HG02938 (cell line): ENCODE results near the gene GFOD2.

Source experiments
- ATAC-seq: cut with Tn5 transposase; IDR thresholded peaks from one replicate; pipeline ENCODE4 v1.9.1; 2021; ENCODE audit warnings: mild to moderate bottlenecking, moderate library complexity; ENCODE audit not compliant: unreplicated experiment

The GFOD2 gene

GRCh38 chr16:67673712-67674580 lies 45.2 kb downstream of the GFOD2 start:
- ATAC-seq, result no peak

GRCh38 chr16:67672739-67673662 lies 46.1 kb downstream of the GFOD2 start:
- no peak for ATAC-seq

GRCh38 chr16:67672306-67672705 lies 46.8 kb downstream of the GFOD2 start:
- no peak for ATAC-seq

- ATAC-seq, result no peak
Observed at GRCh38 chr16:67669499-67670101, 49.5 kb downstream of the GFOD2 start.

GRCh38 chr16:67668495-67669157 lies 50.5 kb downstream of the GFOD2 start:
- ATAC-seq, result no peak

- peak; percentile 66 for ATAC-seq
Observed at GRCh38 chr16:67667817-67668494, 51.2 kb downstream of the GFOD2 start.

- ATAC-seq, result no peak
Observed at GRCh38 chr16:67667453-67667816, 51.7 kb downstream of the GFOD2 start.

GRCh38 chr16:67666559-67667452 lies 52.3 kb downstream of the GFOD2 start, which contains the start of the genes C16orf86 and ENKD1:
TSS of gene C16orf86 (plus strand) at chr16:67666814. CDS start at chr16:67666971, 157 bp downstream.
TSS of gene ENKD1 (minus strand) at chr16:67666750. CDS start at chr16:67666442, 308 bp downstream.
- peak; percentile 49 for ATAC-seq

- no peak for ATAC-seq
Observed at GRCh38 chr16:67666032-67666551, 53.0 kb downstream of the GFOD2 start.

GRCh38 chr16:67665598-67665997 lies 53.5 kb downstream of the GFOD2 start:
- no peak for ATAC-seq

GRCh38 chr16:67664871-67665270 lies 54.2 kb downstream of the GFOD2 start:
- no peak for ATAC-seq

GRCh38 chr16:67664258-67664657 lies 54.9 kb downstream of the GFOD2 start:
- ATAC-seq, result no peak

- no peak for ATAC-seq
Observed at GRCh38 chr16:67663877-67664222, 55.3 kb downstream of the GFOD2 start.

GRCh38 chr16:67663151-67663876 lies 55.8 kb downstream of the GFOD2 start:
- no peak for ATAC-seq

GRCh38 chr16:67662653-67663010 lies 56.5 kb downstream of the GFOD2 start:
- no peak for ATAC-seq

GRCh38 chr16:67661886-67662652 lies 57.0 kb downstream of the GFOD2 start:
- ATAC-seq, result no peak

GRCh38 chr16:67661101-67661761 lies 57.9 kb downstream of the GFOD2 start:
- ATAC-seq, result no peak
